Activated CD4-positive, alpha-beta T cell treated with anti-CD3 and anti-CD28 coated beads for 4 hours (primary cell): ENCODE results near the gene MAML2.

ENCODE experiments used
- DNase-seq, 2 donors: peaks; one replicate each; pipeline ENCODE4 v3.0.0-alpha.2; 2020

Gene MAML2

DNA sequence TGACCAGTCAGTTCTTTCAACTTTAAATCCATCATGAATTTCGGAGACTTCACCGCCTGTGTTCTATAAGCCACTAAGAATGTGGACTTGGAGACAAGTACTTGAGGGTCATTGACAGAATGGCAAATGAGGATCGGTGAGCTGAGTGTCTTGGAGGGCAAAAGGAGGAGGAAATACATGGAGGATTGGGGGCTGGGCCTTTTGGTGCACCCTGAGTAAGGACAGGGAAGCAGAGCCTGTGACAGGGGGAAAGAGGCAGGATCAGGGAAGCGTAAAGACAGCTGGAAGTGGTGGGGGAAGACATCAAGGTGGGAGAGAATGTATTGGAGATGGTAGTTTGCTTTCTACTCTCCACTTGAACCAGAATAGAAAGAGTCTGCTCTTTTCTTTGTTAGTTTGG lies 348.7 kb downstream of the MAML2 start:
- no peak for DNase-seq

- DNase-seq: no peak
Observed at GRCh38 chr11:95993438-95994298, 349.3 kb downstream of the MAML2 start.

GRCh38 chr11:95991545-95991944 lies 351.4 kb downstream of the MAML2 start:
- DNase-seq: no peak

DNA sequence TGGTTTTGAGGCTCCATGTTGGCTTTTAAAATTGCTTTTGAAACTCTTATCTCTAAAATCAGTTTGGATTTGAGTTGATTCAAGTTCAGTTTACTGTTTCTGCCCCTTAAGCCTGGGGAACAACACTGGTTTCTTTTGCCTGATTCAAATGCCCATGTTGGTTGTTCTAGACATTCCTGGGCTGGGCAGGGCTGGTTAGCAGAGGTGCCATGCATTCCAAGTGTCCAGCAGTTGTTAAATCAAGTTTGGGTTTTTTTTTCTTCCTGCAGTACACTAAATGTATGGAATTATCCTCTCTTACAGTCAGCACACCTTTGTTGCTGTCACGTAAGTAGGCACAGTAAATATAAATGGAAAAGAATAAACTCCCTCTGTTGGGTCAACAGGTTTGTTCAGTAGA lies 351.9 kb downstream of the MAML2 start:
- no peak for DNase-seq

DNA sequence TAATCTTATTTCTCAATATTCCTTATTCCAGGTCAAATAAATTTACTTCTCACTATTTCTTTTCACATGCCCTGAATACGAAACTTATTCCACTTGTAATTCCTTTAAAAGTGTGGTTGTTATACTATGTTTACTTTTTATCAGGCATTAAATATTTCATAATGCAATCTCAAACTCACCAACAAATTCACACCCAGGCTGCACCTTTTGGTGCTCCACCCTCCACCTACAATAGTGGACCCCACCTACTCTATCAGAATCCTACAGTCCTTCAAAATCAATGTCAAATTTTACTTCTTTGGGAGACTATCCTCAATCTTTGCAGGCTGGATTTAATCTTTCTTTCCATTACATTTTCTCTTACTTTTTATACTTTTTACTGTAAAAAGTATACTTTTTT lies 353.2 kb downstream of the MAML2 start:
- no peak for DNase-seq

- DNase-seq: no peak
Observed at GRCh38 chr11:95989076-95989605, 353.9 kb downstream of the MAML2 start.

DNA sequence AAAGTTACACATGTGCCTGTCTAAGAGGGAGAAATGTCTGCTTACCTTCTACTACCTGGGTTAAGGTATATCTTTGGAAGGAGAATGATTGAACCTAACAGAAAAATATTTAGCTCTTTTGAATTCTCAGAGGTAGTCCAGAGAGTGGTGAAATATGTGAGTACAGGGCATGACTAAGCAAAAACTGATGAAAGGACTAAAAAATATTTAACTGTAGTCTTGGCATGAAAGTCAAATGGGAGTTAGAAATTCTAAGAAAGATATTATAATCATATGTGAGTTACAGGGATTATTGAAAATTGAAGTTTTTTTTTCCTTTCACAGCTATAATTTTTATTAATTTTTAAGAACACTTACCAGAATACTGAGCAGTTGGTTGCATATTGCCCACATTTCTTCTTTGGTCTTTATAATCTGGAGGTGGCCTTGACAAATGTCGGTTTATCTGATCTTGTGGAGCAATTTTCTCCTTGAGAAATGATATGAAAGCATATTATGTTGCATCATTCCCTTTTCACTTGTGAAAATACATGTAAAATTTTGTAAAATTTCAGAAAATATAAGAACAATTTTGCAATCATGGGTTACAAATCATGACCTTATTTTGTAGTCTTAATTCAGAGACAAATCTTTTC lies 357.7 kb downstream of the MAML2 start:
- DNase-seq: no peak

DNA sequence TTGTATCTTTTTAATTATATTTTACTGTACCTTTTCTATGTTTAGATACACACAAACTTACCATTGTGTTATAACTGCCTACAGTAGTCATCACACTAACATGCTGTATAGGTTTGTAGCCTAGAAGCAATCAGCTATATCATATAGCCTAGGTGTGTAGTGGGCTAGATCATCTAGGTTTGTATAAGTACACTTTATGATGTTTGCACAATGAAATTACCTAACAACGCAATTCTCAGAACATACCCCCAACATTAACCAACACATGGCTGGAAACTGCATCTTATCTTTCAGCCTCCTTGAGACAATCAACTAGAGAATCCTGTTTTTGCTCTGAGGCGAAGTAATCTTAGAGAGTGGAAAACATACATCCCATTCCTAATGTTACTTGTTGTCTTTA lies 358.9 kb downstream of the MAML2 start:
- no peak for DNase-seq

- DNase-seq: no peak
Observed at GRCh38 chr11:95977534-95978174, 365.3 kb downstream of the MAML2 start.

GRCh38 chr11:95976550-95976949 lies 366.4 kb downstream of the MAML2 start:
- no peak for DNase-seq

DNA sequence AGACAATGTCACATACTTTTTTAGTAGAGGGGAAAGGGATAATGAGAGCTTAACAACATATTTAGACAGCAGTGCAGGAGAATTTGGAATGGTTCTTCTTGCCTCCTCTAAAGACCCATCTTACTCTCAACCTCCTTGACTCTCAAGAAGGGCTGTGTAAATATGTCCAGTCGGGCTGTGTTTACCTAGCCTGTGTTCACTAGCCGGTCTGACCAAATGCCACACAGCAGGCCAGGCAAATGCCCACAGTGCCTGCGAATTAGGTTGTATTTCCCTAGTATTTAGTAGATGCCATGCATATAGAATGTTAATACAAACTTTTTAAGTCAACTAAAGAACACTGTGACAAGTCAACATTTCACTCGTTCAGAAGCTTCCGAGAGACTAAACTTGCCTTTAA lies 367.7 kb downstream of the MAML2 start:
- no peak for DNase-seq

DNA sequence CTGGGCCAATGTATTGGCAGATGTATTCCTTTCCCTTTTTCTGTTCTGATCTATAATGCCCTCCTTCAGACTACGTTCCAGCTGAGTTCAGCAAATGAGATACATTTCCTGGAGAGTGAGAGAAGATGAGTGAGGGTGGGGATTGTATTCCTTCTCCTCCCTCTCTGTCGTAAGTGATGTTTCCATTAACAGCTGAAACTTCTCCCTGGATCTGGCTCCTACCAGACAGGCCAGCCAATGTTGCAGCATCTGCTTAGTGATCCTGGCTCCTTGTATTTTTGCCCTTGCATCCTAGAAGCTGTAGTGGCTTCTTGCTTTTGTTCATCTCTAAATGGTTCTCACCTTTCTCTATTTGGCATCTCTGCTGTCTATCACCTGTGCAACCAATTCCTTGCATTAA lies 370.9 kb downstream of the MAML2 start:
- DNase-seq: no peak

DNA sequence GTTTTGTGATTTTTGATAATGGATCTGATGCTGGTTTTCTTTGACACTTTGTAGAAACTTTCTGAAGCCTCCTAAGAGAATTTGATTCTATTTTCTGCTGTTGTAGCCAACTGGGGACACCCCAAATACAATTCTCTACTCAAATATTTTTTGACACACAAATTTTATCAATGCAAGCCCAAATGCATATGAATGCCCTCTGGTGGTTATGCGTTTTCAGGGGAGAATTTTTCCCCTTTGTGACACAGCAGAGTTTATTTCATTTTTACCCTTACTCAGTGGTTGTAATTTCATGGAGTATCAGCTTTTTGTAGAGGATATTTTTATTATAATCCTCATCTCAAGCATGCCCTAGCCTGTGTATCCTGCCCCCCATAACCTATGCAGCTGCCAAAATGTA lies 374.4 kb downstream of the MAML2 start:
- DNase-seq: no peak

DNA sequence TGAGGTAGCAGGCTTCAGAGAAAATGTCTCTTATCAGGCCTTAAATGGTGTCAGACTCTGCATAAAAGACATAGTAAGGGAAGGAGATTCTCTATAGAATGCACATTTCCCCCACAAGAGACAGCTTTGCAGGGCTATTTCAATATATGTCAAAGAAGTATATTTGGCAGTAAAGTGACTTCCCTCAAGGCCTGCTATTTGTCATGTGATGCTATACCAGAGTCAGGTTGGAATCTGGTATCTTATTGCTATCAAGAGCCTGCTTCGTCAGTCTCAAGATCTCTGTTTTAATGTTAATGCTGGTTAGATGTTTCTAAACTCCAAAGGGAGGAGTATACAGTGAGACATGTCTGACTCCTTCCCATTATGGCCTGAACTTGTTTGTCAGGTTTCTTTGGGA lies 378.7 kb downstream of the MAML2 start:
- DNase-seq: no peak

DNA sequence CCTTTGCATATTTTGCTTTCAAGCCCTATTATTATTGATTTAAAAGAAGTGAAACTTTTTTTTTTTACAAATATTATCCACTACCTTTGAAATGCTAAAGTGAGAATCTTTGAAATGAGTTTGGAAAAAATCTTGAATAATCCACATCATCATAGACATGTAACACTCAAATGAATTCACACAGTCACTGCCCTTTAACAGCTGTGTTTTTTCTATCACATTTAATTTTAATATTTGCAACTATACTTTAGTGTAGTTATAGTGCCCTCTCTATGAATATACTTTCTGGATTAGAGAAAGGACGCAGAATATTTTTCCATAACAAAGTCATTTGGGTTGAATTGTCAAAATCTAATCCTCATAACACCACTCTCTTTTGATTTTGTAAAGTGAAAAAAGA lies 381.2 kb downstream of the MAML2 start:
- DNase-seq: no peak

- DNase-seq: no peak
Observed at GRCh38 chr11:95950905-95951304, 392.1 kb downstream of the MAML2 start.

DNA sequence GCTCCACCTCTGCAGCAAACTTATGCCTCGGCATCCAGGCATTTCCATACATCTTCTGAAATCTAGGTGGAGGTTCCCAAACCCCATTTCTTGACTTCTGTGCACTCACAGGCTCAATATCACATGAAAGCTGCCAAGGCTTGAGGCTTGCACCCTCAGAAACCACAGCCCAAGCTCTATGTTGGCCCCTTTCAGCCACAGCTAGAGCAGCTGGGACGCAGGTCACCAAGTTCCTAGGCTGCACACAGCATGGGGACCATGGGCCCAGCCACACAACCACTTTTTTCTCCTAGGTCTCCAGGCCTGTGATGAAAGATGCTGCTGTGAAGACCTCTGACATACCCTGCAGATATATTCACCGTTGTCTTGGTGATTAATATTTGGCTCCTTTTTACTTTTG lies 394.4 kb downstream of the MAML2 start:
- no peak for DNase-seq

DNA sequence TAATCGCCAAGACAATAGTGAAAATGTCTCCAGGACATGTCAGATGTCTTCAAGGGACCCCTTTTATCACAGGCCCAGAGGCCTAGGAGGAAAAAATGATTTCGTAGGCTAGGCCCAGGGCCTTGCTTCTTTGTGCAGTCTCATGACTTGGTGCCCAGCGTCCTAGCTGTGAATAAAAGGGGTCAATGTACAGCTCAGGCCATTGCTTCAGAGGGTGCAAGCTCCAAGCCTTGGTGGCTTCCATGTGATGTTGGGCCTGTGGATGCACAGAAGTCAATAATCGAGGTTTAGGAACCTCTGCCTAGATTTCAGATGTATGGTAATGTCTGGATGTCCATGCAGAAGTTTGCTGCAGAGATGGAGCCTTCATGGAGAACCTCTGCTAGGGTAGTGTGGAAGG lies 398.4 kb downstream of the MAML2 start:
- no peak for DNase-seq

DNA sequence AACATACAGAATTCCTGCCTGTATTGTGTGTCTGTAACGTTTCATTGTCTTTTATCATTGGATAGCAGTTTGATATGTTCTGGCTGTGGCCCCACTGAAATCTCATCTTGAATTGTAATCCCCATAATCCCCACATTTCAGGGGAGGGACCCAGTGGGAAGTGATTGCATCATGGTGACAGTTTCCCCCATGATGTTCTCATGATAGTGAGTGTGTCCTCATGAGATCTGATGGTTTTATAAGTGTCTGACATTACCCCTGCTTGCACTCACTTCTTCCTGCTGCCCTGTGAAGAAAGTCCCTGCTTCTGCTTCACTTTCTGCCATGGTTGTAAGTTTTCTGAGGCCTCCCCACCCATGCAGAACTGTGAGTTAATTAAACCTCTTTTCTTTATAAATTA lies 399.4 kb downstream of the MAML2 start:
- DNase-seq: no peak

DNA sequence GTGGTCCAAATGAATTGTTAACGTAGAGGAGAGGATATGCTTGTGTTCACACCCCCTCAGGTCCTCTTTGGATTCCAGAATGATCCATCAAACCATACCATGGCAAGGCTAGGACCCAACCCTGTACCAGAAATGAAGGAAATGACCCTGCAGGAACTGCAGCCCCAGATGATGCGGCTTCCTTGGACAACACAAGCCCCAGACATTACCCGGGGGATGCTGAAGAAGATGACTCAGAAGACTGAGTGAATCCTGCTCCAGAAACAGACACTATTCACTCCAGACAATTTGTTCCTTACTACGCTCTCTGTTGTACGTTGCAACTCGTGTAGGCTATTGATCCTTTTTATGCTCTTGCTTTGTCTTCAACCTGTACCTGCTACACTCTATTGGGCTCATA lies 403.9 kb downstream of the MAML2 start:
- no peak for DNase-seq

DNA sequence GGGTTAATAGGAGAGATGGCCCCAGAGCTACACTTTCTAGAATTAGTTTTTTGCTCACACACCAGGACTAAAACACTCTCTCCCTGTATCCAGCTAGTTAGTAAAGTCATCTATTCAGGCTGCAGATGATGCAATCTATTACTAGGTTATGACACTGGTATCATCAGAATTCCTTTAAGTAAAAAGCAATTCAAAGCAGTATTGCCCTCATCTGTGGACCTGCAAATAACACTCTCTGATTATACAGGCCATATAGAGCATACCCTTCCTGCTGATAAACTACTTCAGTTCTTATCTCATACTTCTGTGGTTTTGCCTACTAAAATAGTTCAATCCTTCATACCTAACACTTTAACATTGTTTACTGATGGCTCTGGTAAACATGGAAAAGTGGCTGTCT lies 405.6 kb downstream of the MAML2 start:
- no peak for DNase-seq

GRCh38 chr11:95933594-95933993 lies 409.4 kb downstream of the MAML2 start:
- DNase-seq: no peak

DNA sequence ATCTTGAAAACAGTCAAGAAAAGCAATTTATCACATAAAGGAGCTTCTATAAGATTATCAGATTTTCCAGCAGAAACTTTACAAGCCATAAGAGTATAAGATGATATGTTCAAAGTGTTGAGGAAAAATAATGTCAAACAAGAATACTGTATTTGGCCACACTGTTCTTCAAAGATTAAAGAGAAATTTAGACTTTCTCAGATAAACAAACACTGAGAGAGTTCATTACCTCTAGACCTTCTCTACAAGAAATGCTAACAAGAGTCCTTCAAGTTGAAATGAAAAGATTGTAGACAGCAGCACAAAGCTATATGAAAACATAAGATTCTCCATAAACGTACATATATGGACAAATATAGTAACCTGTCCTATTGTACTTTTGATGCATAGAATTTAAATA lies 411.1 kb downstream of the MAML2 start:
- DNase-seq: no peak

DNA sequence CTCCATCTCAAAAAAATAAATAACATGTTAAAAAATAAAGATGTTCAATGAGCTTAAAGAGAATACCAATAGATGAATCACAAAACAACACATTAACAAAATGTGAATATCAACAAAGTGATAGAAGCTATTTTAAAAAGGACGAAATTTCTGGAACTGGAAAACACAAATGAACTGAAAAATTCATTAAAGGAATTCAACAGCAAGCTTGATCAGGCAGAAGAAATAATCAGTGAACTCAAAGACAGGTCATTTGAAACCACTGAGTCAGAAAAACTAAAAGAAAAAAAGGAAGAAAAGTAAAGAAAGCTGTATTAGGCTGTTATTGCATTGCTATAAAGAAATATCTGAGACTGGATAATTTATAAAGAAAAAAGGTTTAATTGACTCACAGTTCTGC lies 412.0 kb downstream of the MAML2 start:
- DNase-seq: no peak
